A549 treated with Mapracorat at 1 μM for 4 hours (cell line): ENCODE measurements around the gene BCL2L2. TPM values are rescaled to one million over a fixed set of nuclear protein-coding genes. Genes with fewer than 3 reads are reported as not detected.

Experiments used
- total RNA-seq: library from RNA; stranded (reverse); fragments of 200-300 nt; extraction: Qiagen RNA extraction; gene quantifications from 5 replicates; pipeline ENCODE4 v1.2.3, GENCODE V29; 2022

BCL2L2 gene, protein sequence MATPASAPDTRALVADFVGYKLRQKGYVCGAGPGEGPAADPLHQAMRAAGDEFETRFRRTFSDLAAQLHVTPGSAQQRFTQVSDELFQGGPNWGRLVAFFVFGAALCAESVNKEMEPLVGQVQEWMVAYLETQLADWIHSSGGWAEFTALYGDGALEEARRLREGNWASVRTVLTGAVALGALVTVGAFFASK
- 15.9 to 20.7 TPM (median 19.0 TPM) in 5 replicates for total RNA-seq

DNA sequence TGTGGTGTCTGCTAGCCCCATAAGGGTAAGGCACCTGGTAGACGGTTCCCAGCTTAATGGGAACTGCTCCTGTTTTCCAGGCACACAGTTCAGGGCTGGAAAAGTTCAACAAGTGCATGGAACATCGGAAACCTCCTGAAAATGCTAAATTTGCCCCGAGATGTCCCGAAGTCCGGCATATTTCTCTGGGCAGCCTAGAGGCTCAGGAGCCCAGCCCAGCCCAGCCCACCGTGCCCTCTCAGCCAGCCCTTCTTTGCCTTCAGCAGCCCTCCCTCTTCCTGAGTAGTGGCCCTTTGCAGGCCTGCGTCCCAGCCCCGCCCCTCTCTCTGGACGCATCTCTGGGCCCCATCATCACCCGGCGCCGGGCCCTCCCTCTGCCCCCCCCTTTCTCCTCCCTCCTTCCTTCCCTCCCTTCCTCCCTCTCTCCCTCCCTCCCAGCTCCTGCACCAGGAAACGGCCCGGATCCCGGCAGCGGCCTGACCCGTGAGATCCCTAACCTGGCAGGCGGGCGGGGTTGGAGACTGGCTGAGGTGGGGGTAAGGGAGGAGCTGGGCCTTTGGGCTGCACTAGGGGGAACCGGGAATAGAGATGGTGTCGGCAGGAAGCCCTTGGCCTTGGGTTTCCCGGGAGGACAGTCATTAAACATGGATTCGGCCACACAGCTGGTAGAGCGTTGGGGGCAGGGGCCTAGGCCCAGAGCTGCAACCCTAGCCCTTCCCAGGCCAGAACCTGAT is at the start of gene BCL2L2:
TSS of gene BCL2L2 (plus strand) at position 422 of the 734 bp plus-strand sequence. CDS start 935 bp downstream, outside the sequence.

DNA sequence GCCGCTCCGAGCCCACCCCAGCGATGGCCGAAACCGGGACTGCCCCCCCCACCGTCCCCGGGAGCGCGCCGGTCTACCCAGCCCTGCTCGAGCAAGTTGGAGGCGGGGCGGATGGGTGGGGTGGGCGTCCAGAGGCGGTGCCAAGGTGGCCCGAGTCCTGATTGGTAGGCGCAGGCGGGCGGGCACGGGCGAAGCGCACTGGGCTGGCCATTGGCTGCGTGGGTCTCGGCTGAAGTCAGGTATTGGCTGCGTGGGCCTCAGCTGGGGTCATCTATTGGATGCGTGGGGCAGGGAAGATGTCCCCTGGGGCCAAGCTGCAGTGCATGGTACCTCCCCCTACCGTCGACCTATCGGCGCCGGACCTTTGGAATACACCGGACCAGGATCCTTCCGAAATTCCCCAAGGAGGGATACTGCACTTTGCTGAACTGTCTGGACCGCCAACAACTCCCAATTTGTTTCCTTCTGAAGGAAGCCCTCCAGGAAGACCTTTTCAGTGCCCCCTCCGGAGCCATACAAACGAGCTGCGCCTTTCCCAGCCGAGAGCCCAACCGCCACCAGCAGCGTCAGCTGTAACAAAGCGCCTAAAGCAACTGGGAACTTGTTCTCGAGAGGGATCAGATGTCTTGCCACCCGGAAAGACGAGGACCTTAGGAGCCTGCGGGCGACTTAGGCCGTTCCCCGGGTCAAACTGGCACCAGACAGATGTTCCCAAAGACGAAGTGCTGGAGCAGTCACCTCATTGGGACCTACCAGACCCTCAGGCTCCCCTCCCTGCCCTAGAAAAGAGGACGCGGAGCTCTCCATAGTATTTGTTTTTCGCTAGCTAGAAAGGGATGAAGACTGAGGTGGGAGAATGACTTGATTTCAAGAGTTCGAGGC is 20.4 kb upstream of the BCL2L2 start, which contains the start of gene HOMEZ:
TSS of gene HOMEZ (minus strand) at position 113 of the 882 bp plus-strand sequence. CDS start 180 bp downstream, outside the sequence.

DNA sequence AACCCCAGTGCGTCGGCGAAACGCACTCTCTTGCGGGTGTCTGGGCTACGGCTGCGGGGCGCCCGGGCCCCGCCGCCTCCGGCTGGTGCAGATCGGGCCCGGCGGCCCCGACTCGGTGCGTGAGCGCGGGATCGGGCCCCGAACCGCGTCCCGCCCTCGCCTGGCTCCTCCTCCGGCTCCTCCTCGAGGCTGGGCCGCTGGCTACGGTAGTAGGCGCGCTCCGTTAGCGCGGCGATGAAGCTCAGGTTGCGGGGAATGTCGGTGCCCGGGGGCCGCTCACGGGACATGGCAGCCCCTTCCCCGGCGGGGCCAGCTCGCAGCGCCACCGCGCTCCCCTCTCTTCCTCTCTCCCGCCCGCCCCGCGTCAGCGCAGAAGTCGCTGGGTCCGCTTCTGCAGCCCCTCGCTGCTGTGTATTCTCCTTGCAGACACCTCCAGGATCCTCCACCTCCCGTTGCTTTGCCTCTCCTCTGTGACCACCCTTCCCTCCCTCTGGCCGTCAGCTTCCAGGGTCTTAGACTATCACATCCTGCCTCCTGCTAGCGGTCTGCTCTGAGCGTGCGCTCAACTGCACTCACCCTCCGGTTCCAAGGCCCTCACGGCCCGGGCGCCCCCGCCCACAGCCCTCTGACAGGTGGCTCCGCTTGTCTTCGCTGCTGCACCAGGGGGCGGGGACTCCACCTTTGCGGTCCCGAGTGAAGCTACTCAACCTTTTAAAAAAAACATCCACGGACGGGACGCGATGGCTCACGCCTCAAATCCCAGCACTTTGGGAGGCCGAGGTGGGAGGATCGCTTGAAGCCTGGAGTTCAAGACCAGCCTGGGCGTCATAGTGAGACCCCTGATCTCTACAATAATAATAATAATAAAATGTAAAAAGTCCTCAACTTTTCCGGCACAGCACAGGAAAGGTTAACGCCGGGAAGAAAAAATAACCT is 4.1 kb upstream of the BCL2L2 start, which contains the start of gene PPP1R3E:
TSS of gene PPP1R3E (minus strand) at position 570 of the 936 bp plus-strand sequence. CDS start at position 287, 283 bp downstream.

DNA sequence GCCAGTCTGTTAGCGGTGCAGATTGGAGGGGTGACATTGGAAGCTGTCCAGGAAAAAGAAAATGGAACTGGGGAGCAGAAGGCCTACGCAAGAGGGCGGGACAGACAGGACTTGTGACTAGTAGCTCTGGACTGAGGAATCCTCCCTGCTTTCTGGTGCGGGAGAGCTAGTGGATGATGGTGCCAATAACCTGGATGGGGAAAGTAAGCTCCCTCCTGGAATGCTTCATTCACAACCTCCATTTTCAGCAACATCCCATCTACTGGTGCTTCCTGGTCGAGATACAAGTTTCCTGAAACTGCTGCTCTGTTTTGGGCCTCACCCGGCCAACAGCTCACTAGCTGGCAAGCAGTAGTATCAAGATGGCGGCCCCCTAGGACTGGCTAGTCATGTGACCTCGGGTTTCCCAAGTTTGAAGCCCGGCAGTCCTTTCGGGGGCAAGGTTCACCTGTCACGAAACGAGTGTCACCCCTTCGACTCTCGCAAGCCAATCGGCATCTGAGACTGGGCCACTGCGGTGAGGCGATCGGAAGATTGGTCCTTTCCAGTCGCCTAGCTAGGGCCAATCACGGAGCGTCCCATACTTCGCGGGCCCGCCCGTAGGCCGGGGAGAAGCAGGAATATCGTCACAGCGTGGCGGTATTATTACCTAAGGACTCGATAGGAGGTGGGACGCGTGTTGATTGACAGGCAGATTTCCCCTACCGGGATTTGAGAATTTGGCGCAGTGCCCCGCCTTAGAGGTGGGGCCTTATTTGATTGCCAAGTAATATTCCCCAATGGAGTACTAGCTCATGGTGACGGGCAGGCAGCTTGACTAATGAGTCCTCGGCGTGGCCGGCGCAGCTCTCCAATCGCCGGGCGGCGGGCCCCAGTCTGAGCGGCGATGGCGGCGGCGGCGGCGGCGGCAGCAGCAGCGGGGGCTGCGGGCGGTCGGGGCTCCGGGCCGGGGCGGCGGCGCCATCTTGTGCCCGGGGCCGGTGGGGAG is 14.2 kb downstream of the BCL2L2 start, which contains the start of gene PABPN1:
TSS of gene PABPN1 (plus strand) at position 874 of the 988 bp plus-strand sequence. CDS start at position 887, 13 bp downstream.

DNA sequence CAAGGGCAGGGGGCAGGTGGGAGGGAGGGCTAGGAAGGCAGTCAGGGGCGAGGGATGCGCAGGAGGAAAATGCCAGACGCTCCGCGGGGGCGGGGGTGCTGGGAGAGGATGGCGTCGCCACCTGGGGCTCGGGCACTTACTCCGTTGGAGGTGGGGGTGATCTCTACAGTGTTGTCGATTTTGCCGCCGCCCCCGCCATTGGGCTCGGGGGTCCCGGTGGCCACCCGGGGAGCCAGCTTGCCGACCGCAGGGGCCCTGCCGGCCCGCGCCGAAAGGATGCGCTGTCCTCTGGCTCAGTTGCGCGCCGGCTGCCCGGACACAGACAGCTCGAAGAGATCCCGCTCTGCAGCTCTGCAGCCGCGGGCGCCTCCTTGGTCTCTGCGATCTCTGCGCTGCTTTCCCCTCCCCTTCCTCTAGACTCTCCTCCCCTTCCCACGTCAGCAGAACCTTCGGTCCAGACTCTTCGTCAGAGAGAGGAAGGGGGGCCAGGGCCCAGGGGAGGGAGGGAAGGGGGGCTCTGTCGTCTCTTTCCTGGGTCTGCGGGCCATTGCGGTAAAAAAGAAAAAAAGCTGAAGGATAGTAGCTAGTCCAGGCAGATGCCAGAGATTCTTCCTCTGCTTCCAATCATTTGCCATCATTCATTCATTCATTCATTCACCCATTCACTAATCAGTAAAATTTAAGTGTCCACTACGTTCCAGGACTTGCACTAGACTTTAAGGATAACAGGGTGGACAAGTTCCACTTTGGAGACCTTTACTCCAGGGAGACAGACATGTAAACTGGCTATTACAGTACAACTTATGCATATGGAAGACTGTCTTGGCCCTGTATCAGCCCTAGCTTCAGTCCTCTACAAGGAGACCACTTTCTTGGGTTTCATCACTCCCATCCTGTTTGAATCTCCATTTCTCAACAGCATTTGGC is 46.1 kb downstream of the BCL2L2 start, which contains the start of gene SLC22A17:
TSS of gene SLC22A17 (minus strand) at position 382 of the 927 bp plus-strand sequence.

Other genes with a start within 250 kb of the BCL2L2 start
- gene CDH24, start 249.3 kb upstream of the BCL2L2 start, total RNA-seq: 2.8 to 5.2 TPM (median 4.7 TPM) in 5 replicates
- gene ACIN1, start 211.7 kb upstream of the BCL2L2 start, total RNA-seq: 89.4 to 101 TPM (median 95.3 TPM) in 5 replicates
- 85.6 to 107 TPM (median 97.5 TPM) in 5 replicates for gene C14orf119, start 211.3 kb upstream of the BCL2L2 start, total RNA-seq
- gene CIROP, start 201.8 kb upstream of the BCL2L2 start, total RNA-seq: not detected in 5 replicates
- not detected in 5 replicates for gene CEBPE, start 187.6 kb upstream of the BCL2L2 start, total RNA-seq
- 1.5 to 2.2 TPM (median 1.7 TPM) in 5 replicates for gene SLC7A8, start 123.2 kb upstream of the BCL2L2 start, total RNA-seq
- not detected in 5 replicates for gene RNF212B, start 68.9 kb upstream of the BCL2L2 start, total RNA-seq
- gene HOMEZ, start 20.7 kb upstream of the BCL2L2 start, total RNA-seq: 6.6 to 10.9 TPM (median 7.9 TPM) in 5 replicates
- gene PPP1R3E, start 4.0 kb upstream of the BCL2L2 start, total RNA-seq: 2.8 to 4.6 TPM (median 4.0 TPM) in 5 replicates
- 142 to 156 TPM (median 145 TPM) in 5 replicates for gene PABPN1, start 14.6 kb downstream of the BCL2L2 start, total RNA-seq
- 5.5 to 9.4 TPM (median 6.6 TPM) in 5 replicates for gene SLC22A17, start 46.1 kb downstream of the BCL2L2 start, total RNA-seq
- gene EFS, start 58.3 kb downstream of the BCL2L2 start, total RNA-seq: not detected in 5 replicates
- gene IL25, start 66.0 kb downstream of the BCL2L2 start, total RNA-seq: not detected in 5 replicates
- not detected in 5 replicates for gene CMTM5, start 70.2 kb downstream of the BCL2L2 start, total RNA-seq
- 0.03 to 0.11 TPM (median 0.06 TPM) in 4 of 5 replicates, not detected in the other for gene MYH6, start 101.4 kb downstream of the BCL2L2 start, total RNA-seq
- not detected in 5 replicates for gene MYH7, start 128.8 kb downstream of the BCL2L2 start, total RNA-seq
- gene NGDN, start 162.9 kb downstream of the BCL2L2 start, total RNA-seq: 56.7 to 74.9 TPM (median 61.2 TPM) in 5 replicates
- gene ZFHX2, start 244.9 kb downstream of the BCL2L2 start, total RNA-seq: 0.47 to 0.95 TPM (median 0.81 TPM) in 5 replicates
- 12.6 to 14.9 TPM (median 13.7 TPM) in 5 replicates for gene THTPA, start 249.4 kb downstream of the BCL2L2 start, total RNA-seq